C4-2B (cell line): ENCODE measurements around the gene PRR15L.

Experiments
- ZFX ChIP-seq: fragments of 450-650 bp; IDR thresholded peaks from 2 replicates; pipeline ENCODE4 v1.6.1; 2017
- TF ChIP-seq, protein P1 (sequence below): fragments of 450-650 bp; conservative IDR thresholded peaks from 2 replicates; pipeline ENCODE4 v1.5.1; 2017; ENCODE audit warnings: mild to moderate bottlenecking

DNA sequence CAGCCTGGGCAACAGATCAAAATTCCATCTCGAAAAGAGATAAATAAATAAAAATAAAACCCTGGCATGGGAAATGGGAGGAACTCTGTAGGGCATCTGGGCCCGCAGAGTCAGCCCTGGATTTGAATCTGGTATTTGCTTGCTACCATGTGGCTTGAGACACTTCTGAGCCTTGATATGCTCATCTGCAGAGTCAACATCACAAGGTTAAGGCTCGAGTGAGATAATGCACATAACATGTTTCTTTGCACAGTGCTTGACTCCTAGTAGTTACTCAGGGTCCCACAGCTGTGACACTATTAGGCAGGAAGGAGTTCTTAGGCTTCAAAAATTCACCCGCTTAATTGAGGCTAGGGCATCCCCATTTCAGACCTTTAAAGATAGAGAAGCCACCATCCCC lies 34.5 kb upstream of the PRR15L start:
- TF ChIP-seq, protein P1, sequence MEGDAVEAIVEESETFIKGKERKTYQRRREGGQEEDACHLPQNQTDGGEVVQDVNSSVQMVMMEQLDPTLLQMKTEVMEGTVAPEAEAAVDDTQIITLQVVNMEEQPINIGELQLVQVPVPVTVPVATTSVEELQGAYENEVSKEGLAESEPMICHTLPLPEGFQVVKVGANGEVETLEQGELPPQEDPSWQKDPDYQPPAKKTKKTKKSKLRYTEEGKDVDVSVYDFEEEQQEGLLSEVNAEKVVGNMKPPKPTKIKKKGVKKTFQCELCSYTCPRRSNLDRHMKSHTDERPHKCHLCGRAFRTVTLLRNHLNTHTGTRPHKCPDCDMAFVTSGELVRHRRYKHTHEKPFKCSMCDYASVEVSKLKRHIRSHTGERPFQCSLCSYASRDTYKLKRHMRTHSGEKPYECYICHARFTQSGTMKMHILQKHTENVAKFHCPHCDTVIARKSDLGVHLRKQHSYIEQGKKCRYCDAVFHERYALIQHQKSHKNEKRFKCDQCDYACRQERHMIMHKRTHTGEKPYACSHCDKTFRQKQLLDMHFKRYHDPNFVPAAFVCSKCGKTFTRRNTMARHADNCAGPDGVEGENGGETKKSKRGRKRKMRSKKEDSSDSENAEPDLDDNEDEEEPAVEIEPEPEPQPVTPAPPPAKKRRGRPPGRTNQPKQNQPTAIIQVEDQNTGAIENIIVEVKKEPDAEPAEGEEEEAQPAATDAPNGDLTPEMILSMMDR: no peak
- TF ChIP-seq ZFX: no peak
